Muscle of leg (tissue), 16 donors: ENCODE data around the gene LCE1E. TPM values are rescaled to one million over a fixed set of nuclear protein-coding genes. Genes with fewer than 3 reads are reported as not detected.

Experiments
- DNase-seq: peaks from one replicate; pipeline ENCODE4 v3.0.0; 2013
- H3K27ac ChIP-seq: one replicate; pipeline ENCODE4 v1.5.1; 2013; ENCODE audit warnings: mild to moderate bottlenecking, low read length, control low read depth
- H3K27me3 ChIP-seq: one replicate; pipeline ENCODE4 v1.6.1; 2013; ENCODE audit warnings: low read length; ENCODE audit not compliant: control insufficient read depth, insufficient read depth
- H3K36me3 ChIP-seq: one replicate; pipeline ENCODE4 v1.6.1; 2013; ENCODE audit warnings: low read length; ENCODE audit not compliant: control insufficient read depth, insufficient read depth
- H3K4me1 ChIP-seq: one replicate; pipeline ENCODE4 v1.6.1; 2013; ENCODE audit warnings: low read length; ENCODE audit not compliant: control insufficient read depth, insufficient read depth
- H3K4me3 ChIP-seq: one replicate; pipeline ENCODE4 v1.5.1; 2013; ENCODE audit warnings: low read length, control low read depth
- H3K9me3 ChIP-seq: replicated peaks from 2 replicates; pipeline ENCODE4 v1.6.1; 2013; ENCODE audit warnings: low read depth, low read length; ENCODE audit not compliant: control insufficient read depth
- WGBS: methylation state at CpG from one replicate; pipeline ENCODE4 v1.1.5; 2013; ENCODE audit warnings: missing lambda C conversion rate; ENCODE audit not compliant: insufficient coverage; 5-methylcytosine and 5-hydroxymethylcytosine counted together
- long read RNA-seq, 11 donors: transcript quantifications; one replicate each; lab custom pipeline, GENCODE V29; 2026
- polyA plus RNA-seq, 8 donors: library from polyadenylated mRNA; unstranded; fragments of 120-200 nt; gene quantifications; one replicate each; pipeline versions ENCODE4 v1.2.1 to v1.2.3, GENCODE V29; 2013; ENCODE audit warnings: inconsistent platforms in 1 of 8, low replicate concordance in 1 of 8; ENCODE audit not compliant: insufficient read length in 8 of 8, insufficient read depth in 1 of 8
- total RNA-seq: library from RNA; stranded (reverse); fragments of 120-200 nt; gene quantifications from one replicate; pipeline ENCODE4 v1.2.4, GENCODE V29; 2013

Gene LCE1E
- total RNA-seq (not detected), polyA plus RNA-seq (not detected)
- long read RNA-seq, donor 1, result 0 reads
- long read RNA-seq, donor 2, result 0 reads
- long read RNA-seq, donor 3, result 0 reads
- long read RNA-seq, donor 4, result 0 reads
- long read RNA-seq, donor 5, result 0 reads
- long read RNA-seq, donor 6, result 0 reads
- long read RNA-seq, donor 7, result 0 reads
- long read RNA-seq, donor 8, result 0 reads
- long read RNA-seq, donor 9, result 0 reads
- long read RNA-seq, donor 10, result 0 reads
- long read RNA-seq, donor 11, result 0 reads

DNA sequence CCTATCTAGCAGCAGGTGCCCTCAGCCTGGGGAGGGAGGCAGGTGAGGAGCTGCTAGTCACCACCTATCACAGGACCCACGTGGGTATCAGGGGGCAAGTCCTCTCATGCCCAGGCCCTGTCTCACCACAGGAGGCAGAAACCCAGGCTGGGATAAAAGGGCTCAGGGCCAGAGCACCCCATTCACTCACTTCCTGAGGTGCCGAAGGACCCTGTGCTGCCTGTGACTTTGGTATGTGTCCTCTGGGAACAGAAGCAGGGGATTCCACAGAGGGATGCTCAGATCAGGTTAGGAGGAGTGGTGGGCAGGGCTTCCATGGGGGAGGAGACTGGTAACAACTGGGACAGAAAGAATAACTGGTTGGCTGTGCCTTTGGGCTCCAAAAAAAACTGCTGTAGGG, at the start of gene LCE1E:
Gene LCE1E, plus strand, starts transcription at position 181 of the 400 bp plus-strand sequence. CDS start 1,043 bp downstream, outside the sequence.
- H3K9me3 ChIP-seq, result no peaks in the 10 kb centered on the region
- WGBS, result no CpG with 5 or more reads among the region's 2 CpGs
- no peaks in the 10 kb centered on the region for H3K4me1 ChIP-seq
- no peak for DNase-seq
- no peaks in the 10 kb centered on the region for H3K27me3 ChIP-seq
- no peaks in the 10 kb centered on the region for H3K36me3 ChIP-seq
- no peak within 1 kb of the TSS for H3K27ac ChIP-seq
- H3K4me3 ChIP-seq, result no peak within 1 kb of the TSS

DNA sequence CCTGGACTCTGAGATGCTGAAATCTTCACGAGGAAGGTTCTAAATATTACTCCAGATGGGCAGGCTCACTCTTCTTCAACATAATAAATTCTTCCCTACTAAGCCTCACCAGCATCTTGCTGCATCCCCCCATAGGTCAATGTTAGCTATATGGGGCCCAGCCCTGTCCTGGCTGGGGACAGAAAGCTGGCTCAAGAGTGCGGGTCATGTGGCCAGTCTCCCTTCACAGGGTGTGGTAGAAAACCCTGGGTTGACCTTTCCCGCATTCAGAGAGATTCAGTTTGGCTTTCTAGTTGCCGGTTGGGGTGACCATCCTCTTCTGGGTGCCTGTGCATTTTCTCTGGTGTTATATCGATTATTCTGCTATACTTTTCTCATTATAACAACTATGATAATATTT, 48.1 kb upstream of the LCE1E start:
- H3K9me3 ChIP-seq, result no peaks in the 10 kb centered on the region
- WGBS, result 57% methylated on average over 2 of the region's 5 CpGs
- H3K36me3 ChIP-seq, result no peaks in the 10 kb centered on the region
- H3K4me1 ChIP-seq, result no peaks in the 10 kb centered on the region
- no peak overlapping the region for H3K27ac ChIP-seq
- H3K27me3 ChIP-seq, result no peaks in the 10 kb centered on the region
- no peak overlapping the region for H3K4me3 ChIP-seq
- DNase-seq, result no peak

- Histone ChIP-seq H3K4me1 (no peaks in the 10 kb centered on the region), H3K4me3 (no peak overlapping the region), H3K27me3 (no peaks in the 10 kb centered on the region), H3K36me3 (no peaks in the 10 kb centered on the region), H3K9me3 (no peaks in the 10 kb centered on the region), H3K27ac (no peak overlapping the region)
- WGBS, result 63% methylated on average over 1 of the region's 3 CpGs
- no peak for DNase-seq
Measured at GRCh38 chr1:152739841-152740240, 46.2 kb upstream of the LCE1E start.

DNA sequence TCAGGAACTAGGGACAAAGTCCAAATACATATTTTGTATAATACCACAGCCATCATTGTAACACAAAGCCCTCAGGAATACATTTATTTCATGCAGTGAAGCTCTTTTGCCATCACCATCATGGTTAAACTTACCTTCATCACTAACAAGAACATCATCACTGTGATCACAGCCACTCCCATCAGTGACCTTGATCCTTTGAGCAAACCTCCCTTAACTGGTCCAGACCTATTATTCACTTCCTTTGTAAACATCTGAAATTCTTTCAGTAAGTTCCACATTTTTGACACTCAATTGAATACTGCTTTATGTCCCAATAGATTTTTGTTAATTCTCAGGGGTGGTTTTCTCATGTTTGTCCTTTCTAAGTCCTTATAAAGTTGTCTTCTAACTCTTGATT, 44.4 kb upstream of the LCE1E start:
- no peaks in the 10 kb centered on the region for H3K4me1 ChIP-seq
- H3K27ac ChIP-seq, result no peak overlapping the region
- no peaks in the 10 kb centered on the region for H3K27me3 ChIP-seq
- H3K36me3 ChIP-seq, result no peaks in the 10 kb centered on the region
- no peaks in the 10 kb centered on the region for H3K9me3 ChIP-seq
- no peak for DNase-seq
- no peak overlapping the region for H3K4me3 ChIP-seq

DNA sequence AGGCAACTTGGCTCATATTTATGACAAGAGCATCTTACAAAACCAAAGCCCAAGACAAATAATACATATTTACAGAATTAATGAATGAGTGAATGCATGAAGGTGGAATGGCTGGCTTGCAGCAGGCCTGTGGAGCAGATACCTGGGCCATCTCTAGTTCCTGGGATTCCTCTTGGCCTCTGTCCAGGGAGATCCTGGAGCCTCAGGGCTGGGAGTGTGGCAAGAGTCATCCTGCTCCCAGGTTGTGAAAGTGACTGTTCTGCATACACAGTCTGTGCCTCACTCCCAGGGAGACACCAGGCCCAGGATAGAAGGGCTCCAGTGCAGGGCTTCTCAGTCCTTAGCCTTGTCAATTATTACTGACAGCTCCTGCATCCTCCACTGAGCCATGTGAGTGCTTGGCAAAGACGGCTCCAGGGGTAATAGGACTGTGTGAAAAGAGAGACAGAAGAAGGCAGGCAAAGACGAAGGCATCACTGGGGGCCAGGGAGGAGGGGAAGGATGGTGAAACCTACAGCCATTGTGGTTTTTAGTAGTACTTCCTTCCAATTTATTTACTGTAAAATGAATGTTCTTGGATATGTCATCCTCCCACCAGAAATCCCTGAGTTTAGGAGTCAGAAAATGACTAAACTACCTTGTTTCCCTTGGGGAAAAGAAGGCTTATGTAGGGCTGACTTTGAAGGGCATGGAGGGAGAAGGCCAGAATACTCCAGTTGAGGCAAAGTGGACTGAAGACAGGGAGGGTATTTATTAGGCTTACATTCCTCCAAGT, 42.5 kb upstream of the LCE1E start:
- no peak for DNase-seq
- Histone ChIP-seq H3K4me3 (no peak overlapping the region), H3K36me3 (no peaks in the 10 kb centered on the region), H3K27me3 (no peaks in the 10 kb centered on the region), H3K27ac (no peak overlapping the region), H3K4me1 (no peaks in the 10 kb centered on the region), H3K9me3 (no peaks in the 10 kb centered on the region)
- 67% methylated on average over 1 of the region's 2 CpGs for WGBS

- no peaks in the 10 kb centered on the region for H3K36me3 ChIP-seq
- no peak overlapping the region for H3K27ac ChIP-seq
- H3K4me3 ChIP-seq, result no peak overlapping the region
- H3K27me3 ChIP-seq, result no peaks in the 10 kb centered on the region
- no peaks in the 10 kb centered on the region for H3K9me3 ChIP-seq
- no peak for DNase-seq
- WGBS, result 58% methylated on average over 2 of the region's 4 CpGs
- H3K4me1 ChIP-seq, result no peaks in the 10 kb centered on the region
Measured at GRCh38 chr1:152745289-152745704, 40.8 kb upstream of the LCE1E start.

DNA sequence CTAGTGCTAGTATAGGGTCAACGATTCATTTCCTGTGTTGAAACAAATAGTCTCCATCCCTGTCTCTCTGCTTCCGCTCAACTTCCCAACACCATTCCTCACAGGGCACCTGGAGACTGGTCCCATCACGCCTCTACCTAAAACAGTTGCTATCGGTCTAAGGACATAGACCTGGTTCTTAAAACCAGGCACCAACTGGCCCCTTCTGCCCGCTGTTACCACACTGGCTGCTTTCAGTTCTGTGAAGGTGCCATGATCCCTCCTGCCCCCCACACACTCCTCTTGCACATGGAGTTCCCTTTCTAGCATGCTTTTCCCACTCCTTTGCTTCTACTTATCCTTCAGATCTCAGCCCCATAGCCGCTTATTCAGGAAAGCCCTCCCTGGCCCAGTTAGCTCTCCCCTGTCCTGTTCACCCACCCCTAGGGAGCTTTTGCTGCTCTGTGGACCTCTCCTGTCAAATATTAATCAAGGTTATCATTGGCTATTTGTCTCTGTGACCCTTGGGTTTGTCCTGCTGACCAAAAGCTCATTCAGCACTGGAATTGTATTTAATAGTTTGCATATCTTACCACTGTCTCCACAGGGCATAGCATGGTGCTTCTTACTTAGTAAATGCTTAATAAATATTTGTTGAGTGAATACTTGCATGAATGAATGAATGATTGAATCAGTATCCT, 40.2 kb upstream of the LCE1E start:
- DNase-seq, result no peak
- no peaks in the 10 kb centered on the region for H3K9me3 ChIP-seq
- peaks cover 2% of the 10 kb centered on the region for H3K27me3 ChIP-seq
- no peak overlapping the region for H3K27ac ChIP-seq
- no peaks in the 10 kb centered on the region for H3K4me1 ChIP-seq
- 86% methylated on average over 5 of the region's 6 CpGs for WGBS
- H3K36me3 ChIP-seq, result no peaks in the 10 kb centered on the region
- no peak overlapping the region for H3K4me3 ChIP-seq

DNA sequence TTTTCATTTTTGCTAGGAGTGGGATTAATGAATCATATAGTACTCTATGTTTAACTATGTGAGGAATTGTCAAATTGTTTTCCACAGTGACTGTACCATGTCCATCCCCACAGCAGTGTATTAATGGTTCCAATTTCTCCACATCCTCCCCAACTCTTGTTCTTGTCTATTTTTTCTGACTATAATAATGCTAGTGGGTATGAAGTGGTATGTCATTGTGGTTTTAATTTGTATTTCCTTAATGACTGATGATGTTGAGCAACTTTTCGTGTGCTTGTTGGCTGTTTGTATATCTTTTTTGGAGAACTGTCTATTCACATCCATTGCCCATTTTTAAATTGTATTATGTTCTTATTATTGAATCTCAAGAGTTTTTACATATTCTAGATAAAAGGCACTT, 38.2 kb upstream of the LCE1E start:
- Histone ChIP-seq H3K27me3 (peaks cover 2% of the 10 kb centered on the region), H3K4me3 (no peak overlapping the region), H3K9me3 (no peaks in the 10 kb centered on the region), H3K36me3 (no peaks in the 10 kb centered on the region), H3K4me1 (no peaks in the 10 kb centered on the region), H3K27ac (no peak overlapping the region)
- no peak for DNase-seq
- no CpG with 5 or more reads among the region's 1 CpG for WGBS

- no CpG with 5 or more reads among the region's 1 CpG for WGBS
- no peak overlapping the region for H3K27ac ChIP-seq
- H3K27me3 ChIP-seq, result peaks cover 2% of the 10 kb centered on the region
- H3K4me3 ChIP-seq, result no peak overlapping the region
- H3K36me3 ChIP-seq, result no peaks in the 10 kb centered on the region
- H3K4me1 ChIP-seq, result no peaks in the 10 kb centered on the region
- no peak for DNase-seq
- H3K9me3 ChIP-seq, result no peaks in the 10 kb centered on the region
Measured at GRCh38 chr1:152752225-152752624, 33.8 kb upstream of the LCE1E start.

DNA sequence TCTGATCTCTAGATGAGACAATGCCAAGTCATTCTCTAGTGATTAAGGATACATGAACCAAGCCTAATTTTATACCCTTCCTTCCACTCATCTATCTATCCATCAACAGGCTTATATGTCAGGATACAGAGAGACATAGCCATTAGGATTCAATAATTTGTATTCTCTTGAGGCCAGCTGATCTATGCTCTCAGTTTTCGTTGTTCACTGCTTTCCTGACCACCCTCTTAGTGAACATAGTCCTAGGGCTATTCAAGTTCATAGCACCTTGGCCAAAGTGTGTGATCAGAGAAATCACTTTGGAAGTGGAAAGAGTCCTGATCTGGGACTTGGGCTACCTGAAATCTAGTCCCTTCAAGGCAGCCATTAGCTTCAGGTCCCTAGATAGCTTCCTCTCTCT, 32.5 kb upstream of the LCE1E start:
- H3K27me3 ChIP-seq, result peaks cover 2% of the 10 kb centered on the region
- H3K9me3 ChIP-seq, result no peaks in the 10 kb centered on the region
- no peaks in the 10 kb centered on the region for H3K4me1 ChIP-seq
- no peaks in the 10 kb centered on the region for H3K36me3 ChIP-seq
- no CpG with 5 or more reads among the region's 1 CpG for WGBS
- no peak for DNase-seq
- no peak overlapping the region for H3K27ac ChIP-seq
- no peak overlapping the region for H3K4me3 ChIP-seq
